Lung (tissue), 12 donors: ENCODE results near the gene CDK8. TPM values are rescaled to one million over a fixed set of nuclear protein-coding genes. Genes with fewer than 3 reads are reported as not detected.
"Not testable (repeated sequence)": the region's sequence is repeated elsewhere in the genome, so short reads cannot be mapped to it uniquely, and the experiment has no call there.

ENCODE experiments used
- ATAC-seq: fragments of 200-7000 bp; cut with Tn5 transposase; one replicate; pipeline ENCODE4 v1.9.1; 2020; ENCODE audit warnings: moderate number of reproducible peaks; ENCODE audit not compliant: insufficient read depth, low FRiP score
- DNase-seq, 3 donors: peaks; one replicate each; pipeline ENCODE4 v3.0.0-alpha.2; 2013 to 2017
- H3K27ac ChIP-seq, 2 donors: one replicate each; pipeline ENCODE4 v1.5.1; 2013; ENCODE audit warnings: mild to moderate bottlenecking in 2 of 2, moderate library complexity in 2 of 2, control low read depth in 1 of 2, inconsistent platforms in 1 of 2, low read depth in 1 of 2, low read length in 1 of 2
- H3K27me3 ChIP-seq, 3 donors: one replicate each; pipeline ENCODE4 v1.5.1; 2013; ENCODE audit warnings: low read length in 2 of 3; ENCODE audit not compliant: control insufficient read depth in 3 of 3, insufficient read depth in 3 of 3
- H3K36me3 ChIP-seq, 4 donors: one replicate each; pipeline ENCODE4 v1.5.1; 2013; ENCODE audit warnings: low read length in 4 of 4, mild to moderate bottlenecking in 1 of 4, moderate library complexity in 1 of 4; ENCODE audit not compliant: control insufficient read depth in 4 of 4, insufficient read depth in 4 of 4
- H3K4me1 ChIP-seq, 5 donors: one replicate each; pipeline ENCODE4 v1.5.1; 2013; ENCODE audit warnings: low read length in 5 of 5, mild to moderate bottlenecking in 2 of 5, moderate library complexity in 1 of 5; ENCODE audit not compliant: control insufficient read depth in 5 of 5, insufficient read depth in 5 of 5
- H3K4me3 ChIP-seq: one replicate; pipeline ENCODE4 v1.5.1; 2013; ENCODE audit warnings: mild to moderate bottlenecking, control low read depth, moderate library complexity
- H3K9ac ChIP-seq, 2 donors: one replicate each; pipeline ENCODE4 v1.5.1; 2013; ENCODE audit warnings: low read length in 2 of 2, control low read depth in 1 of 2; ENCODE audit not compliant: insufficient read depth in 1 of 2
- H3K9me3 ChIP-seq, 4 donors: one replicate each; pipeline ENCODE4 v1.5.1; 2013; ENCODE audit warnings: low read length in 3 of 4, mild to moderate bottlenecking in 1 of 4, moderate library complexity in 1 of 4; ENCODE audit not compliant: control insufficient read depth in 4 of 4, insufficient read depth in 3 of 4
- CTCF ChIP-seq: IDR thresholded peaks from 2 replicates; pipeline ENCODE4 v1.5.1; 2012; ENCODE audit warnings: mild to moderate bottlenecking; ENCODE audit errors: control extremely low read depth, extremely low read depth
- WGBS, 2 donors: extraction: QIAGEN DNeasy Blood & Tissue Kit; methylation state at CpG; one replicate each; pipeline ENCODE4 v1.1.7; 2013; 5-methylcytosine and 5-hydroxymethylcytosine counted together
- polyA plus RNA-seq, 2 donors: library from polyadenylated mRNA; stranded (reverse); fragments of 200-250 nt; gene quantifications; one replicate each; pipeline ENCODE4 v1.2.1, GENCODE V29; 2013
- total RNA-seq, 2 donors: library from RNA; depleted of rRNA in 1 of 2; stranded (reverse); fragments of >200 nt in 1 of 2; gene quantifications; one replicate each; pipeline ENCODE4 v1.2.1, GENCODE V29; 2014 to 2021
- donor health status: control.
- donor health status: control.
- donor health status: Bipolar disorder and iron deficiency.
- donor health status: healthy.
- donor health status: DM: yes; HTN: yes; CAD: no.

Gene CDK8
- total and polyA plus RNA-seq, 4 donors: 7.1 to 12.7 (median 9.6) TPM

DNA sequence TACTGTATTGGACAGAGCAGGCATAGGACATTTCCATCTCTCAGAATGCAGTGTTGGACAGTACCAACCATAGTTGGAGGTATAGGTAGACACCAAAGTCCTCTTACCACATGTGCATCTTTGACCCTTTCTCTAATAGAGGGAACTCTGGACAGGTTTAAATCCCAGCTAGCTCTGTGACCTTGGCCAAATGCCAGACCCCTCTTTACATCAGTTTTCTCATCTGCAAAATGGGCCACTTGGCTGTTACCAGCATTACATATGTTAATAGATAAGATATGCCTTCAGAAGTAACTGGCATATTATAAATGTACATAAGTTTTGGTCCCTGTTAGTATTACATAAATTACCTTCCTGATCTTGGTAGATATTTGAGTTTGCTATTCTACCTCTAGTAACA is 54.3 kb downstream of the CDK8 start:
- Histone ChIP-seq H3K27me3 (no peaks in the 10 kb centered on the region), H3K27ac (no peak overlapping the region), H3K36me3 (peaks cover 0 to 1% (median 0%) of the 10 kb centered on the region in 4 donors), H3K4me3 (no peak overlapping the region), H3K9ac (no peak overlapping the region), H3K4me1 (peaks cover 0 to 2% (median 0%) of the 10 kb centered on the region in 5 donors), H3K9me3 (no peaks in the 10 kb centered on the region)
- ATAC-seq (no peak), DNase-seq (no peak)
- no peak for TF ChIP-seq CTCF

DNA sequence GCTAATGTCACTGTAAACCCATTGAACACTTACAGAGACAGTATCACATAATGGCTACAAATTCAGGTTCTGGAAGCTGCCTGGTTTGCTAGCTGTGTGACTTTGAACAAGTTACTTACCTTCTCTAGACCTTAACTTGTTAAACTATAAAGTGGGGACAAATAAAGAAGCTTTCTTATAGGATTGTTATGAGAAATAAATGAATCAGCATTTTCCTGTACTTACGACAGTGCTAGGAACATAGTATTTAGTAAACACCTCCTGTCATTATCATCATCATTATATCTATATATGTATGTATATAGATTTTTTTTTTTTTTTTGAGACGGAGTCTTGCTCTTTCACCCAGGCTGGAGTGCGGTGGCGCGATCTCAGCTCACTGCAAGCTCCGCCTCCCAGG is 54.9 kb downstream of the CDK8 start:
- H3K4me3 ChIP-seq: no peak overlapping the region
- 92 to 97% methylated on average over 6 of the region's 6 CpGs for WGBS, 2 donors
- TF ChIP-seq CTCF: no peak
- H3K4me1 ChIP-seq: peaks cover 0 to 5% (median 0%) of the 10 kb centered on the region in 5 donors
- no peaks in the 10 kb centered on the region for H3K27me3 ChIP-seq
- no peak overlapping the region for H3K27ac ChIP-seq
- peaks cover 0 to 1% (median 0%) of the 10 kb centered on the region in 4 donors for H3K36me3 ChIP-seq
- ATAC-seq (no peak), DNase-seq (no peak)
- no peak overlapping the region for H3K9ac ChIP-seq
- H3K9me3 ChIP-seq: no peaks in the 10 kb centered on the region

DNA sequence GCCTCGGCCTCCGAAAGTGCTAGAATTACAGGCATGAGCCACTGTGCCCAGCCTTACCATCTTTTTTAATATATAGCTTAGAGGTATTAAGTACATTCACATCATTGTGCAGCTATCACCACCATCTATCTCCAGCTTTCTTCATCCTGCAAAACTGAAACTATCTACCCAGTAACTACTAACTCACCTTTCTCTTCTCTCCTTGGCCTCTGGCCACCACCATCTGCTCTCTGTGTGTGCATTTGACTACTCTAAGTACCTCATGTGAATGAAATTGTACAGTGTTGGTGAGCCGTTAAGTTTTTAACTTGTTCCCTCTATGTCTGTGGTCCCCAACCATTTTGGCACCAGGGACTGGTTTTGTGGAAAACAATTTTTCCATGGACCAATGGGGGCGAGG is 56.1 kb downstream of the CDK8 start:
- TF ChIP-seq CTCF: no peak
- DNase-seq: no peak
- H3K9ac ChIP-seq: no peak overlapping the region
- ATAC-seq: no peak
- no peaks in the 10 kb centered on the region for H3K9me3 ChIP-seq
- H3K4me3 ChIP-seq: no peak overlapping the region
- peaks cover 0 to 1% (median 0%) of the 10 kb centered on the region in 4 donors for H3K36me3 ChIP-seq
- 97 to 99% methylated on average over 4 of the region's 4 CpGs for WGBS, 2 donors
- peaks cover 0 to 6% (median 0%) of the 10 kb centered on the region in 5 donors for H3K4me1 ChIP-seq
- H3K27me3 ChIP-seq: no peaks in the 10 kb centered on the region
- H3K27ac ChIP-seq: no peak overlapping the region

GRCh38 chr13:26310470-26310869 is 56.5 kb downstream of the CDK8 start:
- no peak overlapping the region for H3K9ac ChIP-seq
- DNase-seq: no peak
- TF ChIP-seq CTCF: no peak
- no peak overlapping the region for H3K27ac ChIP-seq
- WGBS, 2 donors: 95 to 96% methylated on average over 5 of the region's 5 CpGs
- H3K4me1 ChIP-seq: peaks cover 0 to 6% (median 0%) of the 10 kb centered on the region in 5 donors
- H3K27me3 ChIP-seq: no peaks in the 10 kb centered on the region
- H3K36me3 ChIP-seq: peaks cover 0 to 1% (median 0%) of the 10 kb centered on the region in 4 donors
- no peak overlapping the region for H3K4me3 ChIP-seq
- ATAC-seq: no peak
- no peaks in the 10 kb centered on the region for H3K9me3 ChIP-seq

DNA sequence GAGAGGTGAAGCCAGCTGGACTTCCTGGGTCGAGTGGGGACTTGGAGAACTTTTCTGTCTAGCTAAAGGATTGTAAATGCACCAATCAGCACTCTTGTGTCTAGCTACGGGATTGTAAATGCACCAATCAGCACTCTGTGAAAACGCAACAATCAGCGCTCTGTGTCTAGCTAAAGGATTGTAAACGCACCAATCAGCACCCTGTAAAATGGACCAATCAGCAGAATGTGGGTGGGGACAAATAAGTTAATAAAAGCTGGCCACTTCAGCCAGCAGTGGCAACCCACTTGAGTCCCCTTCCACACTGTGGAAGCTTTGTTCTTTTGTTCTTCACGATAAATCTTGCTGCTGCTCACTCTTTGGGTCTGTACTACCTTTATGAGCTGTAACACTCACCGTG is 58.1 kb downstream of the CDK8 start:
- H3K4me3 ChIP-seq, DNase-seq, H3K9ac ChIP-seq, ATAC-seq, H3K27me3 ChIP-seq, H3K36me3 ChIP-seq, H3K4me1 ChIP-seq, H3K9me3 ChIP-seq, H3K27ac ChIP-seq: not testable (repeated sequence)
- 92 to 96% methylated on average over 7 of the region's 7 CpGs for WGBS, 2 donors

DNA sequence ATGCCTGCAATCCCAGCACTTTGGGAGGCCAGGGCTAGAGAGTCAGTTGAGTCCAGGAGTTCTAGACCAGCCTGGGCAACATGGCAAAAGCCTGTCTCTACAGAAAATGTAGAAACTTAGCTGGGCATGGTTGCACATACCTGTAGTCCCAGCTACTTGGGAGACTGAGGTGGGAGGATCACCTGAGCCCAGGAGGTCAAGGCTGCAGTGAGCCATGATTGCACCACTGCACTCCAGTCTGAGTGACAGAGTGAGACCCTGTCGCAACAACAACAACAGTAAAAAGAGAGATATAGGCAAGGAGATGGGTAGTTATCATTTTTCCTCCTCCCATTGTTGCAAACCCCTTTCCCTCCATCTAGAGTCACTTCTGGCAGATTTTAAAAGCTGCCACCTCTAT is 62.2 kb downstream of the CDK8 start:
- not testable (repeated sequence) for H3K4me3 ChIP-seq, ATAC-seq, H3K9ac ChIP-seq, DNase-seq, H3K9me3 ChIP-seq, H3K36me3 ChIP-seq, H3K27ac ChIP-seq, H3K27me3 ChIP-seq, H3K4me1 ChIP-seq
- 100% methylated on average over 1 of the region's 1 CpG for WGBS, 2 donors
